Panc1 (cell line): ENCODE data around the gene BRD1. TPM values are rescaled to one million over a fixed set of nuclear protein-coding genes. Genes with fewer than 3 reads are reported as not detected.
A peak's percentile ranks its signal among the peaks of the same experiment; 100 is the strongest.

ENCODE experiments used
- ATAC-seq: fragments of 200-7000 bp; cut with Tn5 transposase; 2 replicates; pipeline ENCODE4 v1.9.1; 2020; ENCODE audit warnings: mild to moderate bottlenecking, moderate library complexity
- BruUV-seq: library from RNA; stranded (reverse); fragments of 400-500 nt; replicated peaks from 2 replicates; lab custom pipeline; 2021; lab: Mats Ljungman, UMichigan
- CTCF ChIA-PET: fragments of 300-600 bp; sonication (Branson Sonifier 250); formaldehyde crosslinking; loops from one replicate; lab custom pipeline; 2022; ENCODE audit warnings: antibody characterized with exemption; lab: Charles Lee
- POLR2A ChIA-PET: fragments of 300-600 bp; sonication (Branson Sonifier 250); formaldehyde crosslinking; loops from one replicate; lab custom pipeline; 2022; ENCODE audit warnings: antibody characterized with exemption; lab: Charles Lee
- DNase-seq: peaks from one replicate; pipeline ENCODE4 v3.0.0-alpha.2; 2010; ENCODE audit warnings: low read depth, low spot score
- H3K27ac ChIP-seq: 2 replicates; pipeline ENCODE4 v1.5.1; 2011; ENCODE audit warnings: mild to moderate bottlenecking, low read length, inconsistent platforms
- H3K27me3 ChIP-seq: fragments of 200-500 bp; sonication (Bioruptor generic); 2 replicates; pipeline ENCODE4 v1.6.0; 2014; ENCODE audit warnings: low read length, inconsistent platforms; ENCODE audit not compliant: control insufficient read depth, insufficient read depth
- H3K36me3 ChIP-seq: fragments of 200-500 bp; sonication (Bioruptor generic); 2 replicates; pipeline ENCODE4 v1.5.1; 2014; ENCODE audit warnings: inconsistent platforms, mild to moderate bottlenecking, low read length, moderate library complexity; ENCODE audit not compliant: control insufficient read depth, insufficient read depth
- H3K4me1 ChIP-seq: 2 replicates; pipeline ENCODE4 v1.5.1; 2011; ENCODE audit warnings: inconsistent platforms, mild to moderate bottlenecking, low read length, moderate library complexity; ENCODE audit not compliant: control insufficient read depth, insufficient read depth
- H3K4me3 ChIP-seq, 2 experiments: 2 replicates each; pipeline ENCODE4 v1.5.1; 2011 to 2012; ENCODE audit warnings: low read depth in 2 of 2, low read length in 2 of 2, mild to moderate bottlenecking in 2 of 2, inconsistent platforms in 1 of 2, moderate library complexity in 1 of 2
- H3K9me3 ChIP-seq: fragments of 200-500 bp; sonication (Bioruptor generic); 2 replicates; pipeline ENCODE4 v1.5.1; 2014; ENCODE audit warnings: low read depth, mild to moderate bottlenecking, inconsistent platforms, low read length, moderate library complexity; ENCODE audit not compliant: control insufficient read depth, insufficient read depth
- POLR2AphosphoS5 ChIP-seq: IDR thresholded peaks from 2 replicates; pipeline ENCODE4 v1.6.1; 2012; ENCODE audit warnings: mild to moderate bottlenecking, low read depth, low read length, moderate library complexity
- SIN3A ChIP-seq: IDR thresholded peaks from 2 replicates; pipeline ENCODE4 v1.6.1; 2012; ENCODE audit warnings: low read depth, mild to moderate bottlenecking, low read length, moderate library complexity, borderline replicate concordance; ENCODE audit not compliant: insufficient read depth
- TCF7L2 ChIP-seq: IDR thresholded peaks from 2 replicates; pipeline ENCODE4 v1.6.1; 2011; ENCODE audit warnings: mild to moderate bottlenecking, low read depth, low read length, inconsistent platforms
- in situ Hi-C: cut with HindIII; loops from 2 replicates; pipeline ENCODE4 v1.10.0; 2016; ENCODE audit warnings: low sequenced_read_pairs, low pct_unique_long_range_greater_than_20kb
- intact Hi-C: fragments of 100-400 bp; cut with micrococcal nuclease; formaldehyde crosslinking; loops from one replicate; pipeline ENCODE4 v1.10.0; 2022; ENCODE audit not compliant: unreplicated experiment
- total RNA-seq: library from RNA; stranded (reverse); gene quantifications from one replicate; pipeline ENCODE4 v1.2.1, GENCODE V29; 2021; ENCODE audit not compliant: unreplicated experiment
- TF ChIP-seq, protein P1 (sequence below), 2 experiments: IDR thresholded peaks; 2 replicates each; pipeline ENCODE4 v1.6.1; 2011 to 2012; ENCODE audit warnings: low read depth in 2 of 2, control low read depth in 1 of 2, low read length in 1 of 2, mild to moderate bottlenecking in 1 of 2, moderate library complexity in 1 of 2; ENCODE audit not compliant: insufficient read depth in 1 of 2
- TF ChIP-seq, protein P2 (sequence below): fragments of 450-650 bp; IDR thresholded peaks from 2 replicates; pipeline ENCODE4 v1.5.1; 2017; ENCODE audit warnings: mild to moderate bottlenecking

Gene BRD1
- total RNA-seq, 1 experiment from 2014 or later: 24.0 TPM

DNA sequence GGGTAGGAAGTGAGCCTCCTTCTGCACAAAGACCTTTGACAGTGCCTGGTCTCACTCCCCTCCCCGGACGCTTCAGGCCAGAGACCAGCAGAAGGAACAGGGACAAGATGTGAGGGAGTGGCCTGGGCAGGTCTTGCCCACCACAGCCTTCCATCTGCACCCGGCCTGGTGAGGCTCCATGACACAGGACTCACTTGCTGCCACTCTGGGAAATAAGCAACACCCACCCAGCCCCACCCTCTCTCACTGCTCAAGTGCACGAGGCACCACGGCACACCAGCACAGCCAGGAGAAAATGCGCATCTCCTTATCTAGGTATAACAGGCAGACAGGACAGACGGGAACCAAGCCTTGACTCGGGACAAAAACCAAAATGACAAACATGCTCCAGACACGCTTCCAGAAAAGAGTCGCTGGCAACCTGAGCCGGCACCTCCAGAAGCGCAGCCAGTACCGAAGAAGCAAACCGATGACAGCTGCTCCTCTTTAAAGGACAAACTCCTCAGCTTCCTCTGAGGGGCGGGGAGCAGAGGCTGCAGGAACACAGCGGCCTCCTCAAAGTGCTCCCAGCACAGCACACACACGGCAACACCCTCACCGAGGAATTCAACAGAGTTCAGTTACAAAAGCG, 41.7 kb downstream of the BRD1 start:
- no TSS peak for BruUV-seq
- Histone ChIP-seq H3K4me1 (no peaks in the 10 kb centered on the region), H3K36me3 (no peaks in the 10 kb centered on the region; the same call in 1 of the 2 replicates), H3K4me3 (no peak overlapping the region), H3K27ac (no peak overlapping the region), H3K9me3 (no peaks in the 10 kb centered on the region), H3K27me3 (no peaks in the 10 kb centered on the region)
- intact Hi-C loops: no loop called here
- CTCF ChIA-PET: no interaction called here
- ATAC-seq (0 out of 2 replicates have a peak, but pooled peaks have one; percentile 17), DNase-seq (no peak)
- in situ Hi-C loops: no loop called here
- POLR2A ChIA-PET: no interaction called here
- no peak for TF ChIP-seq TCF7L2
- no peak for TF ChIP-seq POLR2AphosphoS5
- TF ChIP-seq, protein P1, sequence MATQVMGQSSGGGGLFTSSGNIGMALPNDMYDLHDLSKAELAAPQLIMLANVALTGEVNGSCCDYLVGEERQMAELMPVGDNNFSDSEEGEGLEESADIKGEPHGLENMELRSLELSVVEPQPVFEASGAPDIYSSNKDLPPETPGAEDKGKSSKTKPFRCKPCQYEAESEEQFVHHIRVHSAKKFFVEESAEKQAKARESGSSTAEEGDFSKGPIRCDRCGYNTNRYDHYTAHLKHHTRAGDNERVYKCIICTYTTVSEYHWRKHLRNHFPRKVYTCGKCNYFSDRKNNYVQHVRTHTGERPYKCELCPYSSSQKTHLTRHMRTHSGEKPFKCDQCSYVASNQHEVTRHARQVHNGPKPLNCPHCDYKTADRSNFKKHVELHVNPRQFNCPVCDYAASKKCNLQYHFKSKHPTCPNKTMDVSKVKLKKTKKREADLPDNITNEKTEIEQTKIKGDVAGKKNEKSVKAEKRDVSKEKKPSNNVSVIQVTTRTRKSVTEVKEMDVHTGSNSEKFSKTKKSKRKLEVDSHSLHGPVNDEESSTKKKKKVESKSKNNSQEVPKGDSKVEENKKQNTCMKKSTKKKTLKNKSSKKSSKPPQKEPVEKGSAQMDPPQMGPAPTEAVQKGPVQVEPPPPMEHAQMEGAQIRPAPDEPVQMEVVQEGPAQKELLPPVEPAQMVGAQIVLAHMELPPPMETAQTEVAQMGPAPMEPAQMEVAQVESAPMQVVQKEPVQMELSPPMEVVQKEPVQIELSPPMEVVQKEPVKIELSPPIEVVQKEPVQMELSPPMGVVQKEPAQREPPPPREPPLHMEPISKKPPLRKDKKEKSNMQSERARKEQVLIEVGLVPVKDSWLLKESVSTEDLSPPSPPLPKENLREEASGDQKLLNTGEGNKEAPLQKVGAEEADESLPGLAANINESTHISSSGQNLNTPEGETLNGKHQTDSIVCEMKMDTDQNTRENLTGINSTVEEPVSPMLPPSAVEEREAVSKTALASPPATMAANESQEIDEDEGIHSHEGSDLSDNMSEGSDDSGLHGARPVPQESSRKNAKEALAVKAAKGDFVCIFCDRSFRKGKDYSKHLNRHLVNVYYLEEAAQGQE (IDR thresholded peaks at IDR 0.05; ENCODE audit: insufficient read depth in 1 of 2, low read depth in 2 of 2, low read length in 1 of 2): no peak
- TF ChIP-seq, protein P2, sequence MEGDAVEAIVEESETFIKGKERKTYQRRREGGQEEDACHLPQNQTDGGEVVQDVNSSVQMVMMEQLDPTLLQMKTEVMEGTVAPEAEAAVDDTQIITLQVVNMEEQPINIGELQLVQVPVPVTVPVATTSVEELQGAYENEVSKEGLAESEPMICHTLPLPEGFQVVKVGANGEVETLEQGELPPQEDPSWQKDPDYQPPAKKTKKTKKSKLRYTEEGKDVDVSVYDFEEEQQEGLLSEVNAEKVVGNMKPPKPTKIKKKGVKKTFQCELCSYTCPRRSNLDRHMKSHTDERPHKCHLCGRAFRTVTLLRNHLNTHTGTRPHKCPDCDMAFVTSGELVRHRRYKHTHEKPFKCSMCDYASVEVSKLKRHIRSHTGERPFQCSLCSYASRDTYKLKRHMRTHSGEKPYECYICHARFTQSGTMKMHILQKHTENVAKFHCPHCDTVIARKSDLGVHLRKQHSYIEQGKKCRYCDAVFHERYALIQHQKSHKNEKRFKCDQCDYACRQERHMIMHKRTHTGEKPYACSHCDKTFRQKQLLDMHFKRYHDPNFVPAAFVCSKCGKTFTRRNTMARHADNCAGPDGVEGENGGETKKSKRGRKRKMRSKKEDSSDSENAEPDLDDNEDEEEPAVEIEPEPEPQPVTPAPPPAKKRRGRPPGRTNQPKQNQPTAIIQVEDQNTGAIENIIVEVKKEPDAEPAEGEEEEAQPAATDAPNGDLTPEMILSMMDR: no peak
- TF ChIP-seq SIN3A: no peak

DNA sequence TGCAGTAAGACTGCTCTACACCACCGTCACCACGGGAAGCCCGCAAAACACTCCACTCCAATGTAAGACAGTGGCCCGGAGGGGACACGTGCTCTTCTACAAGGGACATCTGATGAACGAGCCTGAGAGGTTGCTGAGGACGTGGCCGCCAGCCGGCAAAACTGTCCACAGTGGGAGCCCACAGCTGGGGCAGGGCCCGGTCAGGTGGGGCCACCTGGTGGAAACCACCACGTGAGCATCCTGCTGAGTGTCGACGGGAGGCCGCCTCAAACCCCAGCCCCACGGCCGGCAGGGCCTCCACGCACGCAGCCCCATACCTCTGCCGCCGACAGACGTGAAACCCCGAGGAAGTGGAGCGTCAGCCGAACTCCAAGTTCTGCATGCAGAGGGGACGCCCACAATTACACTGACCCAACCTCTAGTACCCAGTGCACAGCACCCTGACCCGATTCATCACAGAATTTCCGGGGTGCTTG, 42.6 kb downstream of the BRD1 start:
- in situ Hi-C loops: no loop called here
- Histone ChIP-seq H3K4me3 (no peak overlapping the region), H3K9me3 (no peaks in the 10 kb centered on the region), H3K27ac (no peak overlapping the region), H3K36me3 (no peaks in the 10 kb centered on the region; the same call in 1 of the 2 replicates), H3K4me1 (no peaks in the 10 kb centered on the region), H3K27me3 (no peaks in the 10 kb centered on the region)
- TF ChIP-seq, protein P2: no peak
- TF ChIP-seq, protein P1 (IDR thresholded peaks at IDR 0.05; ENCODE audit: insufficient read depth in 1 of 2, low read depth in 2 of 2, low read length in 1 of 2): no peak
- TF ChIP-seq POLR2AphosphoS5: no peak
- TF ChIP-seq TCF7L2: no peak
- no TSS peak for BruUV-seq
- ChIA-PET POLR2A (no interaction called here), CTCF (no interaction called here)
- intact Hi-C loops: no loop called here
- DNase-seq: no peak
- no peak for ATAC-seq
